Neural cell (in vitro differentiated cells): Measurements from ENCODE around the gene RWDD4. TPM values are rescaled to one million over a fixed set of nuclear protein-coding genes. Genes with fewer than 3 reads are reported as not detected.

Experiments
- H2AFZ ChIP-seq: fragments of 200-600, 300-800 bp; sonication (generic), shearing (Covaris generic); 2 replicates; pipeline ENCODE4 v1.6.0; 2014; ENCODE audit warnings: low read depth, mild to moderate bottlenecking, antibody characterized with exemption, low read length, moderate library complexity
- H3F3A ChIP-seq: fragments of 200-600 bp; shearing (Covaris generic); 2 replicates; pipeline ENCODE4 v1.6.1; 2016; ENCODE audit warnings: mild to moderate bottlenecking, moderate library complexity, mixed read lengths, antibody characterized with exemption, low read length; ENCODE audit not compliant: insufficient read depth, poor library complexity, severe bottlenecking
- H3K27ac ChIP-seq: fragments of 200-600, 300-800 bp; sonication (generic), shearing (Covaris generic); 2 replicates; pipeline ENCODE4 v1.5.1; 2014; ENCODE audit warnings: mild to moderate bottlenecking, low read length, moderate library complexity
- H3K27me3 ChIP-seq: fragments of 300-800, 200-600 bp; sonication (generic), shearing (Covaris generic); 2 replicates; pipeline ENCODE4 v1.6.0; 2014; ENCODE audit warnings: mild to moderate bottlenecking, low read depth, low read length, moderate library complexity; ENCODE audit not compliant: insufficient read depth
- H3K36me3 ChIP-seq: fragments of 300-800, 200-600 bp; sonication (generic), shearing (Covaris generic); 2 replicates; pipeline ENCODE4 v1.5.1; 2014; ENCODE audit warnings: mild to moderate bottlenecking, antibody characterized with exemption, low read length, moderate library complexity; ENCODE audit not compliant: insufficient read depth
- H3K4me2 ChIP-seq: fragments of 300-800, 200-600 bp; sonication (generic), shearing (Covaris generic); 2 replicates; pipeline ENCODE4 v1.6.0; 2014; ENCODE audit warnings: mild to moderate bottlenecking, low read length
- H3K4me3 ChIP-seq: fragments of 300-800, 200-600 bp; sonication (generic), shearing (Covaris generic); 2 replicates; pipeline ENCODE4 v1.5.1; 2014; ENCODE audit warnings: mild to moderate bottlenecking, low read length, moderate library complexity
- H3K79me2 ChIP-seq: fragments of 200-600 bp; shearing (Covaris generic); replicated peaks from 2 replicates; pipeline ENCODE4 v1.6.0; 2014; ENCODE audit warnings: mild to moderate bottlenecking, low read length, moderate library complexity; ENCODE audit not compliant: insufficient read depth
- H3K9ac ChIP-seq: fragments of 300-800, 200-600 bp; sonication (generic), shearing (Covaris generic); 2 replicates; pipeline ENCODE4 v1.6.1; 2016; ENCODE audit warnings: mild to moderate bottlenecking, low read length, mixed read lengths
- H3K9me2 ChIP-seq: fragments of 200-600 bp; shearing (Covaris generic); 2 replicates; pipeline ENCODE4 v1.6.1; 2016; ENCODE audit warnings: mild to moderate bottlenecking, low read length, mixed read lengths; ENCODE audit not compliant: insufficient read depth
- H3K9me3 ChIP-seq: fragments of 200-600, 300-800 bp; sonication (generic), shearing (Covaris generic); 2 replicates; pipeline ENCODE4 v1.6.1; 2016; ENCODE audit warnings: mild to moderate bottlenecking, mixed run types, low read length, moderate library complexity, mixed read lengths
- H4K20me1 ChIP-seq: fragments of 200-600 bp; shearing (Covaris generic); 2 replicates; pipeline ENCODE4 v1.6.1; 2016; ENCODE audit warnings: mild to moderate bottlenecking, mixed run types; ENCODE audit not compliant: insufficient read depth
- EP300 ChIP-seq: fragments of 450-650 bp; conservative IDR thresholded peaks from 2 replicates; pipeline ENCODE4 v1.6.1; 2014; ENCODE audit warnings: antibody characterized with exemption, mild to moderate bottlenecking, moderate library complexity; ENCODE audit not compliant: poor library complexity, severe bottlenecking
- EZH2 ChIP-seq: fragments of 200-600, 300-800 bp; shearing (Covaris generic), sonication (generic); IDR thresholded peaks from 2 replicates; pipeline ENCODE4 v1.6.1; 2014; ENCODE audit warnings: antibody characterized with exemption, low read length, borderline replicate concordance, mild to moderate bottlenecking; ENCODE audit not compliant: insufficient read depth, poor library complexity, severe bottlenecking
- MXI1 ChIP-seq: fragments of 450-650 bp; conservative IDR thresholded peaks from 2 replicates; pipeline ENCODE4 v1.6.1; 2014; ENCODE audit warnings: antibody characterized with exemption, mild to moderate bottlenecking; ENCODE audit not compliant: poor library complexity, severe bottlenecking
- POLR2AphosphoS5 ChIP-seq: IDR thresholded peaks from 2 replicates; pipeline ENCODE4 v1.6.1; 2012
- RAD21 ChIP-seq: fragments of 450-650 bp; conservative IDR thresholded peaks from 2 replicates; pipeline ENCODE4 v1.6.1; 2014; ENCODE audit warnings: antibody characterized with exemption, mild to moderate bottlenecking, moderate library complexity
- SMC3 ChIP-seq: fragments of 450-650 bp; conservative IDR thresholded peaks from 2 replicates; pipeline ENCODE4 v1.6.1; 2014; ENCODE audit warnings: antibody characterized with exemption, mild to moderate bottlenecking, moderate library complexity; ENCODE audit not compliant: poor library complexity
- TAF1 ChIP-seq: IDR thresholded peaks from 2 replicates; pipeline ENCODE4 v1.6.1; 2012; ENCODE audit warnings: low read depth
- polyA plus RNA-seq: library from polyadenylated mRNA; depleted of rRNA; stranded (reverse); fragments of >200 nt; gene quantifications from 2 replicates; pipeline ENCODE4 v1.2.3, GENCODE V29; 2014
- TF ChIP-seq, protein P1 (sequence below): fragments of 450-650 bp; IDR thresholded peaks from 2 replicates; pipeline ENCODE4 v1.5.1; 2014; ENCODE audit warnings: antibody characterized with exemption, mild to moderate bottlenecking, moderate library complexity; ENCODE audit not compliant: poor library complexity, severe bottlenecking
- TF ChIP-seq, protein P2 (sequence below): IDR thresholded peaks from 2 replicates; pipeline ENCODE4 v1.6.1; 2012; ENCODE audit warnings: borderline replicate concordance

Gene RWDD4
- polyA plus RNA-seq, 1 donor from 2014 or later: 68.2 TPM

GRCh38 chr4:183602557-183603027 lies 56.4 kb downstream of the RWDD4 start:
- Histone ChIP-seq H3K27me3 (no peaks in the 10 kb centered on the region), H3K36me3 (no peaks in the 10 kb centered on the region), H3K27ac (no peak overlapping the region), H3K4me2 (no peak overlapping the region), H3F3A (no peaks in the 10 kb centered on the region), H3K79me2 (no peaks in the 10 kb centered on the region), H4K20me1 (no peaks in the 10 kb centered on the region), H3K4me3 (no peak overlapping the region), H2AFZ (no peak overlapping the region), H3K9ac (no peak overlapping the region), H3K9me3 (no peaks in the 10 kb centered on the region), H3K9me2 (no peaks in the 10 kb centered on the region)
- no peak for TF ChIP-seq TAF1
- TF ChIP-seq, protein P1, sequence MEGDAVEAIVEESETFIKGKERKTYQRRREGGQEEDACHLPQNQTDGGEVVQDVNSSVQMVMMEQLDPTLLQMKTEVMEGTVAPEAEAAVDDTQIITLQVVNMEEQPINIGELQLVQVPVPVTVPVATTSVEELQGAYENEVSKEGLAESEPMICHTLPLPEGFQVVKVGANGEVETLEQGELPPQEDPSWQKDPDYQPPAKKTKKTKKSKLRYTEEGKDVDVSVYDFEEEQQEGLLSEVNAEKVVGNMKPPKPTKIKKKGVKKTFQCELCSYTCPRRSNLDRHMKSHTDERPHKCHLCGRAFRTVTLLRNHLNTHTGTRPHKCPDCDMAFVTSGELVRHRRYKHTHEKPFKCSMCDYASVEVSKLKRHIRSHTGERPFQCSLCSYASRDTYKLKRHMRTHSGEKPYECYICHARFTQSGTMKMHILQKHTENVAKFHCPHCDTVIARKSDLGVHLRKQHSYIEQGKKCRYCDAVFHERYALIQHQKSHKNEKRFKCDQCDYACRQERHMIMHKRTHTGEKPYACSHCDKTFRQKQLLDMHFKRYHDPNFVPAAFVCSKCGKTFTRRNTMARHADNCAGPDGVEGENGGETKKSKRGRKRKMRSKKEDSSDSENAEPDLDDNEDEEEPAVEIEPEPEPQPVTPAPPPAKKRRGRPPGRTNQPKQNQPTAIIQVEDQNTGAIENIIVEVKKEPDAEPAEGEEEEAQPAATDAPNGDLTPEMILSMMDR: peak; percentile 61
- TF ChIP-seq EP300: no peak
- TF ChIP-seq SMC3: peak; percentile 75
- TF ChIP-seq RAD21: peak; percentile 64
- no peak for TF ChIP-seq POLR2AphosphoS5
- TF ChIP-seq, protein P2, sequence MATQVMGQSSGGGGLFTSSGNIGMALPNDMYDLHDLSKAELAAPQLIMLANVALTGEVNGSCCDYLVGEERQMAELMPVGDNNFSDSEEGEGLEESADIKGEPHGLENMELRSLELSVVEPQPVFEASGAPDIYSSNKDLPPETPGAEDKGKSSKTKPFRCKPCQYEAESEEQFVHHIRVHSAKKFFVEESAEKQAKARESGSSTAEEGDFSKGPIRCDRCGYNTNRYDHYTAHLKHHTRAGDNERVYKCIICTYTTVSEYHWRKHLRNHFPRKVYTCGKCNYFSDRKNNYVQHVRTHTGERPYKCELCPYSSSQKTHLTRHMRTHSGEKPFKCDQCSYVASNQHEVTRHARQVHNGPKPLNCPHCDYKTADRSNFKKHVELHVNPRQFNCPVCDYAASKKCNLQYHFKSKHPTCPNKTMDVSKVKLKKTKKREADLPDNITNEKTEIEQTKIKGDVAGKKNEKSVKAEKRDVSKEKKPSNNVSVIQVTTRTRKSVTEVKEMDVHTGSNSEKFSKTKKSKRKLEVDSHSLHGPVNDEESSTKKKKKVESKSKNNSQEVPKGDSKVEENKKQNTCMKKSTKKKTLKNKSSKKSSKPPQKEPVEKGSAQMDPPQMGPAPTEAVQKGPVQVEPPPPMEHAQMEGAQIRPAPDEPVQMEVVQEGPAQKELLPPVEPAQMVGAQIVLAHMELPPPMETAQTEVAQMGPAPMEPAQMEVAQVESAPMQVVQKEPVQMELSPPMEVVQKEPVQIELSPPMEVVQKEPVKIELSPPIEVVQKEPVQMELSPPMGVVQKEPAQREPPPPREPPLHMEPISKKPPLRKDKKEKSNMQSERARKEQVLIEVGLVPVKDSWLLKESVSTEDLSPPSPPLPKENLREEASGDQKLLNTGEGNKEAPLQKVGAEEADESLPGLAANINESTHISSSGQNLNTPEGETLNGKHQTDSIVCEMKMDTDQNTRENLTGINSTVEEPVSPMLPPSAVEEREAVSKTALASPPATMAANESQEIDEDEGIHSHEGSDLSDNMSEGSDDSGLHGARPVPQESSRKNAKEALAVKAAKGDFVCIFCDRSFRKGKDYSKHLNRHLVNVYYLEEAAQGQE: no peak
- TF ChIP-seq EZH2: no peak
- no peak for TF ChIP-seq MXI1

DNA sequence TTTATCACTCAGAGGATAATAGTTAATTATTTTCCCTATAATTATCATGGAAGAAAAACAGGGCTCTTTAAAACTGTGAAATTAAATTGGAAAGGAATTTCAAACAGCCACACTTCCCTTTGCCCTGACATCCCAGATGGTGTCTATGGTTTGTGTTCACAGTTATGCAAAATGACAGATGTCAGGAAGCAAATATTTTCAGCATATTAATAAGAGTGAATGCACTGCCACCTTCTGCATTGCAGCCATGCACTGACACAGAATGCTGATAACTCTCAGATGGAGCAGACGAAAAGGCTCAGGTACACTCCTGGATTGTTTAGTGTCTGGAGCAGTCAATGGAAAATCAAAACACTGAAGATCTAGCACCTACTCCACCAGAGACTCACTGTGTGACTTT lies 57.6 kb downstream of the RWDD4 start:
- Histone ChIP-seq H4K20me1 (no peaks in the 10 kb centered on the region), H3K9me2 (no peaks in the 10 kb centered on the region), H3K9ac (no peak overlapping the region), H3K27me3 (no peaks in the 10 kb centered on the region), H3F3A (no peaks in the 10 kb centered on the region), H3K79me2 (no peaks in the 10 kb centered on the region), H3K4me3 (no peak overlapping the region), H3K36me3 (no peaks in the 10 kb centered on the region), H3K4me2 (no peak overlapping the region), H2AFZ (no peak overlapping the region), H3K9me3 (no peaks in the 10 kb centered on the region), H3K27ac (no peak overlapping the region)
- TF ChIP-seq EZH2: no peak
- peak; percentile 58 for TF ChIP-seq EP300
- peak; percentile 63 for TF ChIP-seq RAD21
- no peak for TF ChIP-seq TAF1
- peak; percentile 63 for TF ChIP-seq SMC3
- no peak for TF ChIP-seq MXI1
- TF ChIP-seq POLR2AphosphoS5: no peak
- TF ChIP-seq, protein P1: peak; percentile 61
- TF ChIP-seq, protein P2: no peak
